Hepatocyte (in vitro differentiated cells): Measurements from ENCODE around the gene FOXO4.

ENCODE experiments used
- CTCF ChIP-seq: fragments of 200-600 bp; sonication (generic); IDR thresholded peaks from 2 replicates; pipeline ENCODE4 v1.5.1; 2016; ENCODE audit warnings: antibody characterized with exemption, mild to moderate bottlenecking; ENCODE audit not compliant: poor library complexity
- EZH2phosphoT487 ChIP-seq: fragments of 200-600 bp; sonication (generic); IDR thresholded peaks from one replicate; pipeline ENCODE4 v1.6.1; 2018; ENCODE audit warnings: antibody characterized with exemption, mild to moderate bottlenecking, low read depth, moderate library complexity; ENCODE audit not compliant: unreplicated experiment, severe bottlenecking

DNA sequence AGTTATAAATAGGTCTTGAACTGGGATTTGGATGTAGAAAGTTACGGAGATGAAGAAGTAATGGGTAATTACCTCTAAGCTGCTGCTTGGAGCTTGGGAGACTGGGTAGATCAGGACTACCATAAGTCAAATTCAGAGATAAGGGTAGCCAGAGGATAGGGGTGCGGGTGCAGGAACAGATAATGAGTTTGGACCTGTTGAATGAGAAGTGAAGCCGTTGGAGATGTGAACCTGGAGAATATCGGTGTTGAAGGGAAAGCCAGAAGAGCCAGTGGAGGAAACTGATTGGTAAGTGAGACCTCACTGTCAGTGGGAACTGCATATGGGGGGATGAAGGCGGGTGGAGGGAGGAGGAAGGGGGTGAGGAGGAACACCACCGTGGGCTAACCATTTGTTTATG is 618 bp upstream of the FOXO4 start:
- TF ChIP-seq CTCF (no peak), EZH2phosphoT487 (no peak)
